Measurements from ENCODE around the gene PCDHGC5. TPM values are rescaled to one million over a fixed set of nuclear protein-coding genes. Genes with fewer than 3 reads are reported as not detected.
A peak's percentile ranks its signal among the peaks of the same experiment; 100 is the strongest.

PCDHGC5 gene
- total RNA-seq, 1 donor, result 3.6 TPM

DNA sequence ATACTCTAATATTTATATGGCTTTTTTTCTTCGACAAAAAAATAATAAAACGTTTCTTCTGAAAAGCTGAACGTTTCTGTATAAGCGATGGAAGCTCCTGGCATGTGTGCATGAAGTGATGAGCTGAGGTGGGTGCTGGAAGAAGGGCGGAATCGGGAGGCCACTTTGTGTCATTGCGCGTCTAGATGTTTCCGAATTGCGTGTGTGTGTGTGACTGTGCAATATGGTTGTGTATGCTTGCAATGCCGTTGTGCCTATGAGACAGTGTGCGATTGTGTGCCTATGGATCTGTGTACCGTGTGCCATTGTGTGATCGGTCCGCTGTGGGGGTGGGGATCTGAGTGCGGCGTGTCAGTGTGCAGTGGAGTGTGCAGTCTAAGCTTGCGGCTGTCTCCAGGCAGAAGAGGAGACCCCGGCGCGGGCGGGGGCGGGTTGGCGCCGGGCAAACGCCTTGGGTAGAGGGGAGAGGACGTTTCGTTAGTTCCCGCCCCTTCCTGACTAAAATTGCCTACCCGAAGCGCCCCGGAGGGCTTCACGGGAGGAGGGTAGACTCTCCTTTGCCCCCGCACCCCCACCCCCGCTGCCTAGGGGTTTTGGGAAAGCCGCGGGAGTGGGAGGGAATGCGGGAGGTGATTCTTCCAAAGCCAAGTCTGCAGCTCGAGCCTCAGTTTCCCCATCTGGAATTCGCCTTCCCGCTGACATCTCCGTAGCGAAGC, 24.2 kb downstream of the PCDHGC5 start:
- H3K27me3 ChIP-seq (ENCODE audit: insufficient read depth, low read length), result no peaks in the 10 kb centered on the region
- DNase-seq (ENCODE audit: insufficient read length, low spot score, missing footprints), result peak; percentile 92
- H3K27ac ChIP-seq (ENCODE audit: low read depth, low read length), result peak overlapping the region; percentile 96
- peak overlapping the region; percentile 94 for H3K4me2 ChIP-seq (ENCODE audit: insufficient read depth, low read length)
- peak overlapping the region; percentile 75 for H3K4me3 ChIP-seq (ENCODE audit: insufficient read depth, low read length)
- peaks cover 74% of the 10 kb centered on the region for H3K4me1 ChIP-seq (ENCODE audit: insufficient read depth, low read length)
- H2AFZ ChIP-seq (ENCODE audit: low read length), result peak overlapping the region; percentile 40
- H4K20me1 ChIP-seq (ENCODE audit: insufficient read depth, low read length), result no peaks in the 10 kb centered on the region
- TF ChIP-seq, protein P1, sequence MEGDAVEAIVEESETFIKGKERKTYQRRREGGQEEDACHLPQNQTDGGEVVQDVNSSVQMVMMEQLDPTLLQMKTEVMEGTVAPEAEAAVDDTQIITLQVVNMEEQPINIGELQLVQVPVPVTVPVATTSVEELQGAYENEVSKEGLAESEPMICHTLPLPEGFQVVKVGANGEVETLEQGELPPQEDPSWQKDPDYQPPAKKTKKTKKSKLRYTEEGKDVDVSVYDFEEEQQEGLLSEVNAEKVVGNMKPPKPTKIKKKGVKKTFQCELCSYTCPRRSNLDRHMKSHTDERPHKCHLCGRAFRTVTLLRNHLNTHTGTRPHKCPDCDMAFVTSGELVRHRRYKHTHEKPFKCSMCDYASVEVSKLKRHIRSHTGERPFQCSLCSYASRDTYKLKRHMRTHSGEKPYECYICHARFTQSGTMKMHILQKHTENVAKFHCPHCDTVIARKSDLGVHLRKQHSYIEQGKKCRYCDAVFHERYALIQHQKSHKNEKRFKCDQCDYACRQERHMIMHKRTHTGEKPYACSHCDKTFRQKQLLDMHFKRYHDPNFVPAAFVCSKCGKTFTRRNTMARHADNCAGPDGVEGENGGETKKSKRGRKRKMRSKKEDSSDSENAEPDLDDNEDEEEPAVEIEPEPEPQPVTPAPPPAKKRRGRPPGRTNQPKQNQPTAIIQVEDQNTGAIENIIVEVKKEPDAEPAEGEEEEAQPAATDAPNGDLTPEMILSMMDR (IDR thresholded peaks at IDR 0.05; ENCODE audit: extremely low read depth, low read depth, low read length), result no peak
- no peaks in the 10 kb centered on the region for H3K9me3 ChIP-seq (ENCODE audit: low read depth, low read length)
- peaks cover 22% of the 10 kb centered on the region for H3K36me3 ChIP-seq (ENCODE audit: insufficient read depth, low read length)
- H3K79me2 ChIP-seq (ENCODE audit: insufficient read depth, low read length), result peaks cover 8% of the 10 kb centered on the region

DNA sequence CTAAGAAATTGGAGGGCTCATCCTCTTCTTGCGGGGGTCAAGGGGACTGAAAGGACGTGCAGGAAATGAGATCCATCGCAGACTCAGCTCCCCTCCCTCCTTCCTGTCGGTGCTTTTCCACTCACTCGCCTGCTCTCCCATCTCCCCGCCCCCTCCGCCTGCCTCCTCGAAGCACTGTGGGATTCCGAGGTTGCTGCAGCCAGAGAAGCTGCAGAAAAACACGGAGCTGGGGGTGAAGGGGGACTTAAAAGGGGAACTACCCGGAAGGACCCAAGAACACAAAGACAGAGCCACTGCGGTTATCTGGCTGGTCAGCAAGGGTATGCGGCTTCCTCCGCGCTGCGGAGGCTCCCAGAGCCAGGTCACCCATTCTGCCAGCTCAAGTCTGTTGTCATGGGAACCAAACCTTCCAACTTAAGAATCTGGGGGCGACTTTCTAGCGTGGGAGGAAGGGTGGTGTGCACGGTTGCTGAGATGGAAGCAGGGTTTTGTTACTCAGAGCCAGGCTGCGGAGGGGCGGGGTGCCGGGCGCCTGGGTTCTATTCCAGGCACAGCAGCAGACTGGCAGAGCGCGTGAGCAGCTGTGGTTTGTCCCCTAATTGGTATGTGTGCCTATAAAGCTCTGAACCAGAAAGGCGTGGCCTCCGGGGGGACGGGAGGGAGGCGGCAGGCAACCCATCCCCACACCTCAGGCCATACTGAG, 24.9 kb downstream of the PCDHGC5 start:
- H3K4me2 ChIP-seq (ENCODE audit: insufficient read depth, low read length), result peak overlapping the region; percentile 94
- peak; percentile 92 for DNase-seq (ENCODE audit: insufficient read length, low spot score, missing footprints)
- peak overlapping the region; percentile 40 for H2AFZ ChIP-seq (ENCODE audit: low read length)
- peaks cover 8% of the 10 kb centered on the region for H3K79me2 ChIP-seq (ENCODE audit: insufficient read depth, low read length)
- peak overlapping the region; percentile 75 for H3K4me3 ChIP-seq (ENCODE audit: insufficient read depth, low read length)
- H3K9me3 ChIP-seq (ENCODE audit: low read depth, low read length), result no peaks in the 10 kb centered on the region
- H3K27ac ChIP-seq (ENCODE audit: low read depth, low read length), result peak overlapping the region; percentile 96
- no peaks in the 10 kb centered on the region for H4K20me1 ChIP-seq (ENCODE audit: insufficient read depth, low read length)
- H3K4me1 ChIP-seq (ENCODE audit: insufficient read depth, low read length), result peaks cover 72% of the 10 kb centered on the region
- TF ChIP-seq, protein P1 (IDR thresholded peaks at IDR 0.05; ENCODE audit: extremely low read depth, low read depth, low read length), result no peak
- no peaks in the 10 kb centered on the region for H3K27me3 ChIP-seq (ENCODE audit: insufficient read depth, low read length)
- H3K36me3 ChIP-seq (ENCODE audit: insufficient read depth, low read length), result peaks cover 22% of the 10 kb centered on the region

DNA sequence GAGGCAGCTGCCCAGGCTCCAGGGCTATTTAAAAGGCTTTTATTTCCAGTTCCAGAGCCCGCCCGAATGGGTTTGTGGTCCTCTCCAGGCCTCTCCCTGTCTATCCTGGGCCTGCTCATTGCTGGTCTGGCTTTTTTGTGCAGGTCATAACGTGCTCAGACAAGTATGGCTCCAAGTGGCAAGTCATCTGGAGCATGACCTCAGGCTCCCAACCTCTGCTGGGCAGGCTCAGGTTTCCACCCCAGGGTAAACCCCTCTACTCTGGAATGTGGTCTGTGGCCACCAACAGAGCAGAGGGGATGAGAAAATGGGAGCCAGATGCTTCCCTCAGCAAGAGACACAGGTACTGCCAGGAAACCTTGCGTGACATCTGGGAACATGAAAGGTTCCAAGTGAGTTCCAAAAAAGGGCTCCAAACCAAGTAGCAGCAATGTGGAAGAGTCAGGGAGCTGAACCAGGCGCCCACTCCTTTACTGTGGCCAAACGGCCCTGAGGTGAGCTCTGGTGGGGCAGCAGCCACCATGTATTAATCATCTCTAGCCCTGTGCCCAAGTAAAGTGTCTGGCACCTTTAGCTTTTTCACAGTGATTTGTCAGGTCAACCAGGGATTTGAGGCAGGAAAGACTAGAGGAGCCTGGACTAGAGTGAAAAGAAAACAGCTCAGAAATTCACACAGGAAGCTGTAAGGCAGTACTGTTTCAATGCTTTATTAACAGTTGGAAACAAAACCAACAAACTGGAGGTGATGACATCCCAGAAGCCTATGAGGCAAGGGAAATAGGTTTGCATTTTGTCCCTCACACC, 25.7 kb downstream of the PCDHGC5 start:
- peaks cover 8% of the 10 kb centered on the region for H3K79me2 ChIP-seq (ENCODE audit: insufficient read depth, low read length)
- peaks cover 26% of the 10 kb centered on the region for H3K36me3 ChIP-seq (ENCODE audit: insufficient read depth, low read length)
- peak overlapping the region; percentile 94 for H3K4me2 ChIP-seq (ENCODE audit: insufficient read depth, low read length)
- H3K4me3 ChIP-seq (ENCODE audit: insufficient read depth, low read length), result peak overlapping the region; percentile 75
- no peak overlapping the region for H2AFZ ChIP-seq (ENCODE audit: low read length)
- H3K27me3 ChIP-seq (ENCODE audit: insufficient read depth, low read length), result no peaks in the 10 kb centered on the region
- H3K9me3 ChIP-seq (ENCODE audit: low read depth, low read length), result no peaks in the 10 kb centered on the region
- DNase-seq (ENCODE audit: insufficient read length, low spot score, missing footprints), result peak; percentile 91
- H3K27ac ChIP-seq (ENCODE audit: low read depth, low read length), result peak overlapping the region; percentile 96
- H4K20me1 ChIP-seq (ENCODE audit: insufficient read depth, low read length), result no peaks in the 10 kb centered on the region
- TF ChIP-seq, protein P1 (IDR thresholded peaks at IDR 0.05; ENCODE audit: extremely low read depth, low read depth, low read length), result no peak
- H3K4me1 ChIP-seq (ENCODE audit: insufficient read depth, low read length), result peaks cover 69% of the 10 kb centered on the region
